ENCODE measurements around the gene ARHGEF4.

The ARHGEF4 gene

GRCh38 chr2:131022731-131023130, 186.0 kb downstream of the ARHGEF4 start:
- no peak for DNase-seq

DNA sequence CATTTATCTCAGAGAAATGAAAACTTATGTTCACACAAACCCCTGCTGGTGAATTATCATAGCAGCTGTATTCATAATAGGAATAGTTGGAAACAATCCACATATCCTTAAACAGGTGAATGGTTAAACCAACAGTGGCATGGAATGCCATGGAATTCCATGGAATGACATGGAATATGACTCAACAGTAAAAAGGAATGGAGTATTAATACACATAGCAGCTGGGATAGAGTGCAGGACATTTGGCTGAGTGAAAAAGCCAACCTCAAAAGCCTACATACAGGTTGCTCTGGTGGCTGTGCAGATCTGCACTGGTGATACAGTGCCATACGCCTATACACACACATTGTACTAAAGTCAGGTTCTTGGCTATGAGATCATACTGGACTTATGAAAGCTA, 187.0 kb downstream of the ARHGEF4 start:
- no peak for DNase-seq

DNA sequence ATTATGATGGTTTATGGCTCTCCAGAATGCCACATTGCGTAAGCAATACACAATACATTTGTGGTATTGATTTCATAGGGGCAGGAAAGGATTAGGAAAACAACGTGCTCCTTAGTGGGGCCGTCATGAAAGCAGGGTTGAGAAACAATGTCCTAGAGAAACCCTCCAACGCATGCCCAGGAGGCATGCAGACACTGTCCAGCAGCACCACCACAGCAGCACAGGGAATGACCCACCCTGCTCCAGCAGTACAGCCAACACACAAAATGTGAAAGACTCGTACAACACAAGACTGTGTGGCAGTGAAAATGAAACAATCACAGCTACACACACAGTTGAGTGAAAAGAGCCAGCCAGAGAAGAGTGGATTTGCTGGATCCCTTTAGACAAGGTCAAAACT, 190.2 kb downstream of the ARHGEF4 start:
- no peak for DNase-seq

DNA sequence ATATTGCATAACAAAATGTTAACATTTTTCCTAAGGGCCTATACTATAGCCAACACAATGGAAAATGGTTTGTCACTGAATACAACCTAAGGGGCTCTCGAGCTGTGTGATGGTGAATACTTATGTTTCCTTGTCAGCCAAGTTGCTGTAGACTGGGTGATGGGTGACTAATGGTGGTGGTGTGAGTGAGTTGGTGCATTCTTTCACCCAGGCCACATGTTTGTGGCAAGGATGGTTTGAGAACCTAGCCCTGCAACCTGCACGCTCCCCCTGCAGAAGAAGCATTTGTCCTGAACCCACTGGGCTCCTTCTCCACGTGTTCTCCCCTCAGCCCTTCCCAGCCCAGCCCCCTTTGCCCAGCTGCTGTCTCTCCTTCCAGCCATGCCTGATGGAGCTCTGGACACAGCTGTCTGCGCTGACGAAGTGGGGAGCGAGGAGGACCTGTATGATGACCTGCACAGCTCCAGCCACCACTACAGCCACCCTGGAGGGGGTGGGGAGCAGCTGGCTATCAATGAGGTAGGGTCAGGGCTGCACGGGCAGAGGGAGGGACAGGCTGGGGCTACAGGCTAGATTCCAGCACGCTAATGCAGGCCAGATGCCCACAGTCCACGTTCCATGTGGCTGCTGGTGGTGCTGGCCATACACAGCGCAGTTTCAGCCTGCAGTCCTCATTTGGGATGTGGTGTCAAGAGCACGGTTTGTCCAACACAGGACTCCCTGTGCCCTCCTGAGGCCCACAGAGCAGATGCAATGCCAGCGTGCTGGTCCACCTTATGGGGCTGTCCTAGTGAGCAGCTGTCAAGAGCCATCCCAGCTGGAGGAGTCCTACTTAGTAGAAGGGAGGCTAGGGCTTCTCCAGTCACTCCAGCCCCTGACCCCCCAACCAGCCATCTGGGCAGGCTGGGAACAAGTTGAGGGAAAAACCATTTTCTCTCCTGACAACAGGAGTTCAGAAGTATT, 191.1 kb downstream of the ARHGEF4 start:
- no peak for DNase-seq

DNA sequence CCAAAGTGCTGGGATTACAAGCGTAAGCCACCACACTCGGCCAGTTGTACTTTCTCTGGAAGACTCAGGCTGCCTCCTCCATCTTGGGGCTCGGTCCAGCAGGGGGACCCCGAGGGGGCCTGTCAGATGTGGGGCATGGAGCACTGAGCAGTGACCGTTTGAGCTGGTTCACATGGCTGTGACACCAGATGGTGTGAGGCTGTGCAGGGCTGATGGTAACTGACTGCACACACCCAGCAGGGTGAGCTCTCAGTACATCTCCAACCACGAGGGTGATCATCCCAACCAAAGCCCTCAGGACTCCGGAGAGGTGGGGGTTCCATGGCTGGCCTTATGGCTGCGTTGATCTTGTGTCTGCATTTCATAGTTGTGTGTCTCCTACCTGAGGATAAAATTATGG, 193.1 kb downstream of the ARHGEF4 start:
- DNase-seq = no peak

DNA sequence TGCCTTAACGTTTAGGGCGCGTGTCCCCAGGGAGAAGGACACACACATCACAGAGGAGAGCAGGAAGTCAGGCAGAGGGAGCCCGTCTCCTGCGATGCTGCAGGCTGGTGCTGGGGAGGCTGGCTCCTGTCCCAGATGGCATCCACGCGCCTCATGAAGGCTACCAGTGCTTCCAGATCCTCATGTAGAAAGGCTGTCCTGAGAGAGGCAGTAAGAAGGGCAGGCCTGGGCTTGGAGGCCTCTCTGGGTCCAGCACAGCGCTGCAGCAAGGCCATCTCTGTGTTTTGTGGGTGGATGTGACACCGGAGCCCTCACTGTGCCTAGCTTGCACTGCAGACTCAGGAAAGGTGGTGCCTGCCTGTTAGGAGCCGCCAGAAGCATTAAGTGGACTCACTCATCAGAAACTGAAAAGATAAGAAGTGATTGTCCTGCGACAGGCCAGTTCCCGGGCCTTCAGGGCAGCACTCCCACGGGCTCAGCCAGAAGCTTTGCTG, 193.8 kb downstream of the ARHGEF4 start:
- no peak for DNase-seq

- no peak for DNase-seq
Observed at GRCh38 chr2:131031431-131031841, 194.7 kb downstream of the ARHGEF4 start.

DNA sequence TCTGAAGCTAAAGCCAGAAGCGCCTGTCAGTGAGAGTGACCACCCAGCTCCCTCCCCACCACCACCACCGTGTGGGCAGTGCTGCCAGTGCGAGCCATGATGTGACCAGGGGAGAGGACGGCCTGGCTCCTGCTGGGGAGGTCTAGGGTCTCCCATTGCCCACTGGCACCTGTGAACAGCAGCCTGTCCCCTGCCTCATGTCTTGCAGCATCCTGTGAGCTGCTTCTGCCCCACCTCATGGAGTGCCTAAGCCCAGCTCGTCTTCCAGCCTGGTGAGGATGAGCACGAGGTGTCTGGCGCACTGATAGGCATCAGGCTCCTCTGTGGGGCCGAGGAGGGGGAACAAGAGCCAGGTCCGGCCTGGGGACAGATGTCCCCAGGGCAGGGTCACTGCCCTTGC, 195.2 kb downstream of the ARHGEF4 start:
- no peak for DNase-seq

DNA sequence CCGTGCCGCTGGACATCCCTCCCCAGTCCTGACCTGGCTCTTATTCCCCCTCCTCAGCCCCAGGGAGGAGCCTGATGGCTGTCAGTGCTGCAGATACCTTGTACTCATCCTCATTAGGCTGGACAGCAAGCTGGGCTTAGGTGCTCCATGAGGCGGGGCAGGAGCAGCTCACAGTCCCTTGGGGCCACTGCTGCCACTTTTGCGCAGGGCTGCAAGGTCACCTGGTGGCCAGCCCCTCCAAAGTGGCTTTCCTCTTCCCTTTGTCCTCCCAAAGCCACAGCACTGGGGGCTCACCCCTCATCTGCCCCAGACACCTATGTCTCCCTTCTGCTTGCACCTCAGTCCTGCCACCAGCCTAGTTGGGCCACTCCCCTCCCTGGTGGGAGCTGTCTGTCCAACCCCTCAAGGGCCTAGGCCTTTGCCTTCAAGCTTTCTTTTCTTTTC, 195.7 kb downstream of the ARHGEF4 start:
- DNase-seq = no peak

- DNase-seq = no peak
Observed at GRCh38 chr2:131033786-131034121, 197.0 kb downstream of the ARHGEF4 start.

DNA sequence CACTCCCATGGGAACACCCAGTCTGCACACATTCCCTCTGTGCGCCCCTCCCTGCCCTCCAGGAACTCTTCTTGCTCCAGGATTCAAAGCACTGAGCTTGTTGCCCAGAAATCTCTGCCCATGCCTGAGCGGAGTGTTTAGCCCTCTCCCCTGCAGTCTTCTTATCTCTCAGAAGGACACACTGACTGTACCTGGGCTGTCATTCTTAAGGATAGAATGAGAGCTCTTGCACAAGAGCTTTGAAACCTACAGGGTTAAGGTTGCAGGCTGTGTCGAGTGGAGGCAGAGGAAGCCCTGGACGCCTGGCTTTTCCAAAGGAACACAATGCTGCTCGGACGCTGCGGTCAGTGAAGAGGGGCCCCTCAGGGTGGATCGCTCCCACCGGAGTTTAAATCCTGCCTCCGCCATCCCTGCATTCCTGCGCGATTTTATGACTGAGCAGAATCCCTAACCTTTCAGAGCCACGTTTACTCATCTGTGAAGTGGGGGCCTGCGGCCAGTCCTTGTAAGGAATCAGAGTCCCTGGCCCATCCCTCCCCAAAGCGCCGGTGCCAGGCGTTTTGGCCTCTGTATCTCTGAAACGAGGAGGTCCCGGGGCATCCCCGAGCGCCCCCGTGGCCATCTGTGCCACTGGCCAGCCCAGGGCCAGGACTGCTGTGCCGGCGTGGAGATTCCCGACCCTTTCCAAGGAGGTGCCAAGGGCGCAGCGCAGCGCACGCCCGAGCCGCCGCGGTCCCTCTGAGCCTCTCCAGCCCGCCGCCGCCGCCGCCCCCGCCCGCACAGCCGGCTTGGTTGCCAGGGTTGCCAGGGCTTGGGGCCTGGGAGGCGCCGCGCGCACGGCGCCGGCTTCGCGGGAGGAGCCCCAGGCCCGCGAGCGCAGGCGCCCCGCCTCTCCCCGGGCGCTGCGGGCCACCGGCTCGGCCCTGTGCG, 197.7 kb downstream of the ARHGEF4 start:
- no peak for DNase-seq

DNA sequence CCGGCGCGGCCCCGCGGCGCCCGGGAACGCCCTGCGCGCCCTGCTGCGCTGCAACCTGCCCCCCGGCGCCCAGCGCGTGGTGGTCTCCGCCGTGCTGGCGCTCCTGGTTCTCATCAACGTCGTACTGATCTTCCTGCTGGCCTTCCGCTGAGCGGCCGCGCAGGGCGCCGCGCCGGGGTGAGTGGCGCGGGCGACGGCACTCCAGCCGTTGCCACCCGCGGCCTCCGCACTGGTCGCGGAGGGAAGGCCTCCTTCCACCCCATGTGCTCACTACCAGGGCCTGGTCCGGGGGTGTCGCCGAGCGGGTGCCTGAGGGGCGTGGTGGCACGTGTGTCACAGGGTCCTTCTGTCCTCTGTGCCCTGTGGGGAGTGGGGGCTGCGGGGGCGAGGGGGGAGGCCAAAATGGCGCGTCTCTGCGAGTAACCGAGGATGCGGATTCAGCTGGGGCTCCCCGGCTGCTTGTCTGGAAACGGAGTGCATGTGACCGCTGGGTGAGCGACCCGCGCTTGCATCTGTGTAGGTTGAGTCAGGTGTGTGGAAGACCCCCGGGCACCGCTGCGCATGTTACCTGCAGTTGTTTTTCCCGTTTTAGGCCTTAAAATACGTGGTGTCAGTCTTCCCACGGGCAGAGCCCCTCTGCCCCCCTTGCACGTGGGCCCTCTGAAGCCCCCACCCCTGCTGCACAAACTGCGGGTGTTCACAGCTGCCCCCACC, 198.6 kb downstream of the ARHGEF4 start:
- no peak for DNase-seq

GRCh38 chr2:131035826-131036231, 199.1 kb downstream of the ARHGEF4 start:
- no peak for DNase-seq

DNA sequence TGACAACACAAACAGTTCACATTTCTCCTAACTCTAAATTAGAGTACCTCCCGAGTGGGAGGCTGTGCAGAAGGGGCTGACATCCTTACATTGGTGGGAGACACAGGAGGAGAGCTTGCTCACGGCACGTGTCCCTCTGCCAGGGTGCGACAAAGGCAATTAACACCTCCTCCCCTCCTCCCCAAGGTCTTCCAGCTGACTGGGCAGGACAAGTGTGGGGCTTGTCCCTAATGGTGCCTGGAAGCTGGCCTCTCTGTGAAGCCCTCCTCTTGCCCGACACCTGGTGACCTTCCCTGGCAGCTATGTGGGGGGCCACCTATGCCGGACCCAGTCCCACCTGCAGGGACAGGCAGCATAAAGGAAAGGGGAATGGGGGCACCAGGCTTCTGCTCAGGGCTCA, 199.6 kb downstream of the ARHGEF4 start:
- no peak for DNase-seq

DNA sequence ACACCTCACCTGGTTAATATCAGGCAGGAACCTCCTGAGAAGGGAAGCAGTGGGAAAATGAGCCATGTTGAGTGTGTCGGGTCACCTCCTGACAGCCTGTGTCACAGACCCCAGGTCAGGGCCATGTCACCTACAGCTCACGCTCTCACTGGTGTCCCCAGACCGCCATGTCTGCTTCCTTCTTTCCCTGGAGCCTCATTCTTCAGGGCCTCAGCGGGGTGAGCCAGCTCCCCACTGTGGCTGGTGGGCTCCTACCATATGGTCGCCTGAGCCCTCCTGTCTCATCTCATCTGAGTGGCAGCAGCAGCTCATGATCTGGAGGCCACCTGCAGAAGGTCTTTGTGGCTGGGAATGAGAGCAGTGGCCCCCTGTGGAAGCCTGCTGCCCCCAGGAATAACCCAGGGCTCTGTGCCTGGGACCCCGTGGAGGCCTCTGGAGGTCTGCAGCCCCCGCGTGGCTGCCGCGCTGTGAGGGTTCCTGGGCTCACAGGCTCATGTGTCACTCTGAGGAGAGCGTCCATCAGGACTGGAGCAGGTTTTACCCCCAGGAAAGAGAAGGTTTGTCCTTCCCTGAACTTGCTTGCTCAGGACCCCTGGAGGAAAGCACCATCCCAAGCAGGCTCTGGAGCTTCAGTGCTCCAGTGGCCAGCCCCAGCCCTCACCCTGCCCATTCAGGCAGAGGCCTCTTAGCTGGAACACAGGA, 200.1 kb downstream of the ARHGEF4 start:
- no peak for DNase-seq

- no peak for DNase-seq
Observed at GRCh38 chr2:131037398-131038257, 200.9 kb downstream of the ARHGEF4 start.

GRCh38 chr2:131038258-131039100, 201.8 kb downstream of the ARHGEF4 start:
- no peak for DNase-seq

- DNase-seq = no peak
Observed at GRCh38 chr2:131039101-131039440, 202.4 kb downstream of the ARHGEF4 start.

GRCh38 chr2:131039535-131039907, 202.8 kb downstream of the ARHGEF4 start:
- no peak for DNase-seq

DNA sequence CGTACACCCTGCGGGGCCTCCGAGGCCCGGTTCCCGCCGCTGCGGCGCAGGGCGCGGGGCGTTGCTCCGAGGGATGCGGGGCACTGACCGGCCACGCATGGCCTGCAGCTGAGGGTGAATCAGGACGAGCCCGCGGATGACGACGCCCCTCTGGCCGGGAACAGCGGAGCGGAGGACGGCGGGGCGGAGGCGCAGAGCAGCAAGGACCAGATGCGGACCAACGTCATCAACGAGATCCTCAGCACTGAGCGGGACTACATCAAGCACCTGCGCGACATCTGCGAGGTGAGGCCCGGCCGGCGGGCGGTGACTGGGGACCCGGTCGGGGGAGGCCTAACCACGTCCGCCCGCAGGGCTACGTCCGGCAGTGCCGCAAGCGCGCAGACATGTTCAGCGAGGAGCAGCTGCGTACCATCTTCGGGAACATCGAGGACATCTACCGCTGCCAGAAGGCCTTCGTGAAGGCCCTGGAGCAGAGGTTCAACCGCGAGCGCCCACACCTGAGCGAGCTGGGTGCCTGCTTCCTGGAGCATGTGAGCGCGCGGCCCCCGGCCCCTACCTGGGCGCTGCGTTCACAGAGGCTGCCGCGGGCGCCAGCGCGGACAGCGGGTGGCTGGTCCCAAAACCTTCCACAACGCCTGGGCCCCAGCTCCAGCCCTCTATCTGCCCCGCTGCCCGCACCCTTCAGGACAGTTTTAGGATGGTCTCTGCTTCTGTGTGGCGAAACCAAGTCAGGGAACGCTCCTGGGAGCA, 203.4 kb downstream of the ARHGEF4 start:
- DNase-seq = no peak

Data from NCI-H1436 (cell line).